ENCODE data around the gene DLG3.

Gene DLG3

DNA sequence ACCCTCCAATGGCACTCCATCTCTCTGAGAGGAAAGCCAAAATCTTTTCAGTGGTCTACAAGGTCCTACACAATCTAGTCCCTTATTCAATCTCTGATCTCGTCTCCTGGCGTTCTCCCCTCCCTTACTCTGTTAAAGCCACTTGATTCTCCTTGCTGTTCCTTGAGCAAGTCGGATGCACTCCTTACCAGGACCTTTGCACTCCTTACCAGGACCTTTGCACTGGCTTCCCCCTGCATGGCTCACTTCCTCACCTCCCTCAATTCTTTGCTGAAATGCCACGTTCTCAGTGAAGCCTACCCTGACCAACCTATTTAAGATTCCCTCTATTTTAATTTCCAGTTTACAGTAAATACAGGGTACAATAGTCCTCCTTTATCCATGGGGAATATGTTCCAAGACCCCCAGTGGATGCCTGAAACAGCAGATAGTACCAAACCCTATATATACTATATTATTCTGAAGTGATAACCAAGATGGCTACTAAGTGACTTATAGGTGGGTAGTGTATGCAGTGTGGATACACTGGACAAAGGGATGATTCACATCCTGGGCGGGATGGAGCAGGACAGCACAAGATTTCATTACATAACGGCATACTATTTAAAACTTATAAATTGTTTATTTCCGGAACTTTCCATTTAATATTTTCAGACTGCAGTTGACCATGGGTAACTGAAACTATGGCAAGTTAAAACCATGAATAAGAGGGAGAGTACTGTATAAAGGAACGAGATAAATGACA lies 6.5 kb upstream of the DLG3 start:
- no peak for DNase-seq (ENCODE audit: low read depth)

DNA sequence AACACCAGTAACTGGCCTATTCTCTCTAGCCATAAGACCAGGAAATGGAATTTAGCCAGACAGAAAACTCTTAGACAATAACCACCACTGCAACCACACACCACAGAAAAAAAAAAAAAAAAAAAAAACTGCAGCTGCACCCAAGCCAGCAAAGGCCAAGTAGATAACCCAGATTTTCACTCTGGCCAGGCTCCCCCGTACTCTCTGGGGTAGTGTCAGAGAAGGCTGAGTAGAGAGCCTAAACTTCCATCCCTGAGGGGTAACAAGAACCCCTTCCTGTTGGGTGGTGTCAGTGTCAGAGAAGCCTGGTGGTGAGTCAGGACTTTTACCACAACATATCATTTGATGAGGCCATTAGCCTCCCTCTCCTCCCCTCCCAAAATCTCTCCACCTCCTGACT lies 5.6 kb upstream of the DLG3 start:
- no peak for DNase-seq (ENCODE audit: low read depth)

DNA sequence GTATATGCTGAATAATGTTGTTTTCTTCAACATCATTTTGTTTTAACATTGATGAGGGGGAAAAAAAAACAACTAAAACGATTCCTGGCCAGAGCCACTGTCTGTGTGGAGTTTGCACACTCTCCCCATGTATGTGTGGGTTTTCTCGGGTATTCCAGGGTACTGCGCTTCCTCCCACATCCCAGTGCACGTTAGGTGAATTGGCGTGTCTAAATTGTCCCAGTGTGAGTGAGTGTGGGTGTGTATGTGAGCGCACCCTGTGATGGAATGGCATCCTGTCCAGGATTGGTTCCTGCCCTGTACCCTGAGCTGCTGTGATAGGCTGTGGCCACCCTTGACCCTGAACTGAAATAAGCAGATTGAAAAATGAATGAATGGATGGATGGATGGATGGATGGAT lies 2.4 kb upstream of the DLG3 start:
- DNase-seq (ENCODE audit: low read depth): no peak

DNA sequence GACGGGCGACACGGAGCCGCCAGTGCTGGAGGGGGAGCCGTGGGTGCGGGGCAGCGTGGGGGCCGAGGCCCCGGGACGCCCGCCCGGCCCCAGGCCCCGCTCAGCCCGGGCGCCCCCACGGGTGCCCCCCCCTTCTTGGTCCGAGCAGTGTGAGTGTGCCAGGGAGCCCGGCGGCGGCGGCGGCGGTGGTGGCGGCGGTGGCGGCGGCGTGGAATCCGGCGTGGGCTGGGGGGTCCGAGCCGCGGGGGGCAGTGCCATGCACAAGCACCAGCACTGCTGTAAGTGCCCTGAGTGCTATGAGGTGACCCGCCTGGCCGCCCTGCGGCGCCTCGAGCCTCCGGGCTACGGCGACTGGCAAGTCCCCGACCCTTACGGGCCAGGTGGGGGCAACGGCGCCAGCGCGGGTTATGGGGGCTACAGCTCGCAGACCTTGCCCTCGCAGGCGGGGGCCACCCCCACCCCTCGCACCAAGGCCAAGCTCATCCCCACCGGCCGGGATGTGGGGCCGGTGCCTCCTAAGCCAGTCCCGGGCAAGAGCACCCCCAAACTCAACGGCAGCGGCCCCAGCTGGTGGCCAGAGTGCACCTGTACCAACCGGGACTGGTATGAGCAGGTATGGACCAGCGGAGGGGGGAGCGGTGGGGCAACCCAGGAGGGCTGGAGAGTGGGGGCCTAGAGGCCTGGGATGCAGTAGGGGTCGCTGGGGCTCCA lies 466 bp downstream of the DLG3 start:
- DNase-seq (ENCODE audit: low read depth): no peak

DNA sequence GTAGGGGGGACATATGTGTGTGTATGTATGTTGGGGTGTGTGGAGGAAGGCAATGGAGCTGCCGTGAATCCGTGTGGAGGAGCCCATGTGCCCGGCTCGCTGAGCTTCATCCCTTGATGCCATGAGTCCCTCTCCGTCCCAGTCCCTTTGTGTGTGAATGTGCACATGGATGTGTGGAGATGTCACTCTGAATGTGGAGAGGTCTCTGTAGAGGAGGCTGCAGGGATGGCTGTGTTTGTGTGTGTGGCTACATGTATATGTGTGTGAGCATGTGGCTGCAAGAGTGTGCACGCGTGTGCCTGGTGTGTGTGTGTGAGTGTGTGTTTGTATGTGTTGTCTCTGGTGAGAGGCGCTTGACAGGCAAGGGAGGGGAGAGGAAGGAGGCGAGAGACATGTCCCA lies 1.3 kb downstream of the DLG3 start:
- DNase-seq (ENCODE audit: low read depth): no peak

DNA sequence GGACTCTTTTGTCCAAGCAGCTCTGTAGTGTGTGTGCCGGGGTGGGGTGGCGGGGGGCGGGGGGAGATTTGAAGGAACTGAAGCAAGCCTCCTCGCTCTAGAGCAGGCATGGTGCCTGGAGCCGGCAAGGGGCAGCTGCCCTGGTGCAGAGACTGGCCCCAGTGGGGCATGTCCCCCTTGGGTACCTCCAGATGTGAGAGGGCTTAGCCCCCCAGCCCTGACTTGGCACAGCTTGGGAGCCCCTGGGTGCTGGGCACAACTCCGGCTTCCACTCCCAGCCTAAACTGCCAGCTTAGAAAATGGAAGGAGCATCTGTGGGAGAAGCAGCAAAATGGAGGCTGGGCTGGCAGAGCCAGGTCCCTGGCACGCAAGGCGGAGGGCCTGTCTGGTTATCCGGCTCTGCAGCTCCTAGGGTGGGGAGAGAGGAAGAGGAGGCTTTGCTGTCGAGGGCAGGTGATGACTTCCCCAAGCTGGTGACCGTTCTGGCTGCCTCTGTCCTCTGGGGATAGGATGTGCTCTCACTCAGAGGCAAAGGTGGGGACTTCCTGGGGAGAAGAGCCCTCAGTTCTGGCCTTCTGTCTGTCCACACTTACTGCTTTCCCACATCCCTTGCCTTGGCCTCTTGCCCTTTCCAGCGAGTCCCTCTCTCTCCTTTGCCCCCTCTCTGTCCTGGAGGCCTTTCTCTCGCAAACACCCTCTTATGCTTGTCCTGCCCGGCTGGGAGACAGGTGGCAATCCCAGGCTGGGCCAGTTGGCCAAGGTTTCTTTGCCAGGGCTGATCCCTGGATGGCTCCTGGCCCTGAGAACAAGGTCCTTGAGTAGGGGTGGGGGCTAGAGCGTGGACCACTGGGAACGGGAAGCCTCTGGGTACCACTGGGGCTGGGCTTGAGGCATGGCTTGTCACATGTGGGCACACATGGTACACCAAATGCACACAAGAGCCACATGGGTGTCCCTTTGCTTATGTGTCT lies 2.0 kb downstream of the DLG3 start:
- DNase-seq (ENCODE audit: low read depth): no peak

DNA sequence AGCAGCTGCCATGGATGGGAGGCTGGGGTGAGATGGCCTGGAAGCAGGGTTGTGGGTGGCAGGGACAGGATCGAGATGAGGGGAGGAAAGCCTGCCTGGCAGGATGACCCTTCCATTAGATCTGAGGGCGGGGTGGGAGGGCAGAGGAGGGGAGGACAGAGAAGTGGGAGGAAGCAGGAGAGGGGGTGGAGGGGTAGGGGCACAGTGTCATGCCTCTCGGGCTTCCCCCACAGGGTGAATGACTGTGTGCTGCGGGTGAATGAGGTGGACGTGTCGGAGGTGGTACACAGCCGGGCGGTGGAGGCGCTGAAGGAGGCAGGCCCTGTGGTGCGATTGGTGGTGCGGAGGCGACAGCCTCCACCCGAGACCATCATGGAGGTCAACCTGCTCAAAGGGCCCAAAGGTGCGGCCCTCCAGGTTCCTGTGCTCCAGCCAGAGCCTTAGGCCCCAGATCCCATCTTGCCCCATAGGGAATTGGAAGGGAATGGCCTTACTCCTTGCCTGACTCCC lies 4.9 kb downstream of the DLG3 start:
- DNase-seq (ENCODE audit: low read depth): no peak

DNA sequence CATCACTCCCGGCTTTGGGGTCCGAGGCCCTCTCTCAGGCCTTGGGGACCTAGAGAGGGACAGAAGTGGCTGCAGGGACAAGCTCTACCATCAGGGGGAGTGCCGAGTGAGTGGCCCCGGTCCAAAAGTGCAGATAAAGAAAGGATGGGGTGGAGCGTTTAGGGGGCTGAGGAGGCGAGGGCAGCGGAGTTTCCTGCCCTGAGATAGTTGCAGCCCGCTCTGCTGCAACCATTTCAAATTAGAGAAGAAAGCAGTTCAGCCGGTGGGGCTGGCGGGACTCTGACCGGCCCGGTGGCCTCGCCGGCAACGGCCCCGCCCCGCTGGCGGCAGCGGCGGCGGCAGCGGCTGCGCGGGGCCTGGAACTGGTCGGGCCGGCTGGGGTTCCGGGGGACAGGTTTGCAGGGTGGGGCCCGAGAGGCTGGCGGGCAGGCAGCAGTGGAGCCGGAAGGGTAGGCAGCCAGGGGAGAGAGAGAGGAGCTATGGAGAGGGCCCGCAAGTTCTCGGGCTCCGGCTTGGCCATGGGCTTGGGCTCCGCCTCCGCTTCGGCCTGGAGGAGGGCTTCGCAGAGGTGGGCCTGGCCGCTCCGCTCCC lies 7.6 kb downstream of the DLG3 start:
- DNase-seq (ENCODE audit: low read depth): no peak

DNA sequence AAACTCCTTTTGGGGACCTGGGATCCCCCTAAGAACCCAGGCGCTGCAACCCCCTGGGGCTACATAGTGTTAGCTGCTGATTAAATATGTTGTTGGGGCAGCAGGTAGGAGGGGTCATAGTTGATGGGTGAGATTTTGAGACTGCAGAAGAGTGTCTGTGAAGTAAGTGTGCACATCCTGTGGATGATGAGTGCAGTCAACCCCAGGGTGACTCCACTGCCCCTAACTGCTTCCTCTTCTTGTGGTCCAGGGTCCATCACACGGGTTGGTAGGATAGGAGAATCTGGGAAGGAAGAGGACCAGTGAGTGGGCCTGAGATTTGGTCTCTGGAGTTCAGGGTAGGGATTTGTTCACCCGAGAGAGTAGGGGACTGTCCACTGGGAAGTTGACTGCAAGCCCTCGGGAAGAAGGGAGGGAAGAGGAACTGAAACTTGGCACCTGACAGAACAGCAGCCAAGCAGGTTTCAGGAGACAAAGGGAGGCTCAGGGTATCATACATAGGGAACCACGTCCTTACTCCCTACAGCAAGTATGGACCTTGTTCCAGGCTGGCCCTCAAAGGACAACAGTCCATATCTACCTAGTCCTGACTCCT lies 8.5 kb downstream of the DLG3 start:
- DNase-seq (ENCODE audit: low read depth): no peak

DNA sequence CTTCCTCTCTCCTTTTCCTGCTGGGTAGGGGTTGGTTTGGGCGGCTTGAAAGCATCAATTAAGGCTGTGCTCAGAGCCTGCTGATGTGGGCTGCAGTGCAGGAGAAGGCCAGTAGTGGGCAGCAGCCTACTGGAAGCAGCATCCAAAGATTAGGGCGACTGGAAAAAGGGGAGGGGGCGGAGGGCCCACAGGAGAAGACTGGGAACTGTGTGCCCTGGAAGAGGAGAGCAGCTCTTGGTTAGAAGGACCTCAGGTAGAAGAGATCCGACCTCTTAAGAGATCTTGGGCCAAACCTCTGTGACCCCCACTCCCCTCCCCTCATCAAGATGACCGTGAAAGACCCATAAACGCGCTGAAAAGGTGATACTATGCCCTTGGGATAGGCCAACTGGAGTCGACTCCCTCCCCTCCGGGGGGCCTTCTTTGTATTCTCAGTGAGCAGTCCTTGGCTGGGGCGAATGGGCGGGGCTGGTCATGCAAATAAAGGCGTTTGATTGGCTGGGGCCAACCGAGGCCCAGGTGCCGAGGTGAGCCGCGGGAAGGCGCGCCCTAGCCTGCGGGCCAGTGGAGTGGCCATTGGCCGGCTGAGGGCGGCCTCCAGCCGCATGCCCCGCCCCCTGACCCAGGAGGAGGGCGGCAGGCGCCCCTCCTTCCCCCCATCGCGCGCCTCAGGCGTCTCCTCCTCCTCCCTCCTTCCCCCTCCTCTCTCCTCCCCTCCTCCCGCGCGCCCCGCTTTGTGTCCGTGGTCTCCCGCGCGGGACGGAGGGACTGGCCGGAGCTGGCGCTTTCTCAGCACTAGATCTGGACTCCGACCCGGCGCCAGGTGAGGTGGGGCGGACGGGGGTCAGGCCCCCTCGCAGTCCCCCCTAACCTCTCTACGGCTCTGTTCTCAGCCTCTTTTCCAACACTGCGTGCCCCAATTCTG lies 10.1 kb downstream of the DLG3 start:
- DNase-seq (ENCODE audit: low read depth): no peak

DNA sequence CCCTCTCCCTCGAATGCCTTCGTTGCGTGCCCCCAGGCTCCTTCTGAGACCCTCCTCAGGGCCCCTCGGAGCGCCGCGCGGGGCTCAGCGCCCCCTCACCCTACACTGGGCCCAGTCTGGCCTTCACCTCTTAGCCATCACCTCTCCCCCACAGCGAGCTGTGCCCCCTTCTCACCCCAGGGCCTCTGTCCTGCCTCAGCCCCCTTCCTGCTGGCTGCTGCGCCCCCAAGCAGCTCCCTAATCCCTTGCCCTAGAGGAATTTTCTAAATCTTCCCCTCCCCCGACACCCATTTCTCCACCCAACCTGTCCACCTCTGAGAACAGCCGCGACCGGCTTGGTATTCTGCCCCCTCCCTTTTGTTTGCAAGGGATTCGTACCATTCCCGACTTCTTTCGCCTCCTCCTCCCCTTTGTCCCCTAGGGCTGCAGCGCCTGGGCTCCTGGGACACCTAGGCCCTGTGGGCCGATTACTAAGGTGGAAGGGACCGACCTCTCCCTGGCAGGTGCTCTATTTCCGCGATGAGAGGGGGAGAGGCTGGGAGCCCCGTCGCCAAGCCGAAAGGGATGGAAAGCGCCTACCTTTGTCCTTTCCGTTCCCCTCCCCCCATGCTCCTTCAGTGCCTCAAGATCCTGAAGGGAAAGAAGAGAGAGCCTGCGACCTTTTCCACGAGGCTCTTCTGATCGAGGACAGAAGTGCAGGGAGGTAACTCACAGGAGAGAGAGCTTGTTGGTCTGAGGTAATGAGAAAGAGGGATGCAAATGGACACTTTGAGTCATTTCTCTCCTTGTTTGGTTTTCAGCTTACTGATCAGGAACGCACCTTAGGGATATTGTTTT lies 10.9 kb downstream of the DLG3 start:
- DNase-seq (ENCODE audit: low read depth): no peak

DNA sequence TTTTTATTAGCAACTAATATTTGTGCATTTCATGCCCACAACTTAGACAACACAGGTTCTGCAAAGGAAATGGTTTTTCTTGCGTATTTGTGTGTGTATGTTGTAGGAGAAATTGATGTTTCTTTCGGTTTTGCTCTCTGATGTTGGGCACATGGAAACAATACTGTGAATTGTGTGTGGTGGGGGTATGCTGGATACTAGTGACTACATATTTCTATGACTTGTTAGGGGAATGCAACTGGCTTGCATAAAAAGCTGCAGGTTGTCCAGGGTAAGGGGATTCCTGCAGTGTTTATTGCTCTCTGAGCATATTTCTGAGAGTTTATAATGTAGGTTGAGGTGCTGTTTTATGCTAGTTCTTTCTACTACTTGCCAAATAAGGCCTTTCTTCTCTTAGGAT lies 11.6 kb downstream of the DLG3 start:
- DNase-seq (ENCODE audit: low read depth): no peak

DNA sequence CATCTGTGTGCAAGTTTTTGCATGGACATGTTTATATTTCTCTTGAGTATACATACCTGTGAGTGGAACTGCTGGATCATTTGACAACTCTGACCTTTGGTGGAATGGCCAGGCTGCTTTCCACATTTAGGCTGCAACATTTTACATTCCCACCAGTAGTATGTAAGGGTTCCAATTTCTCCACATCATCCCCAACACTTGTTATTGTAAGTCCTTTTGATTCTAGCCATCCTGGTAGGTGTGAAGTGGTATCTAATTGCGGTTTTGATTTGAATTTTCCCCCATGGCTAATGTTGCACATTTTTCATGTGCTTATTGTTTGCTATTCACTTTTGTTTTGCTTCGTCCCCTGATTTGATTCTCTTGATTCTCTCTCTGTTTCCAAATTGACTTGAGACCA lies 16.4 kb downstream of the DLG3 start:
- no peak for DNase-seq (ENCODE audit: low read depth)

DNA sequence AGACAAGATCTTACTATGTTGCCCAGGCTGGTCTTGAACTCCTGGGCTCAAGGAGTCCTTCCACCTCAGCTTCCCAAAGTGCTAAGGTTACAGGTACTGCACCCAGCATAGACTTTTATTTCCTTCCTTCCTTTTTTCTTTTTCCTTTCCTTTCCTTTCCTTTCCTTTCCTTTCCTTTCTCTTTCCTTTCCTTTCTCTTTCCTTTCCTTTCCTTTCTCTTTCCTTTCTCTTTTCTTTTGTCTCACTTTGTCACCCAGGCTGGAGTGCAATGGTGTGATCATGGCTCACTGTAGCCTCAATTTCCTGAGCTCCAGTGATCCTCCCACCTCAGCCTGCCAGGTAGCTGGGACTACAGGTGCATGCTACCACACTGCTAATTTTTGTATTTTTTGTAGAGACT lies 19.4 kb downstream of the DLG3 start:
- no peak for DNase-seq (ENCODE audit: low read depth)

DNA sequence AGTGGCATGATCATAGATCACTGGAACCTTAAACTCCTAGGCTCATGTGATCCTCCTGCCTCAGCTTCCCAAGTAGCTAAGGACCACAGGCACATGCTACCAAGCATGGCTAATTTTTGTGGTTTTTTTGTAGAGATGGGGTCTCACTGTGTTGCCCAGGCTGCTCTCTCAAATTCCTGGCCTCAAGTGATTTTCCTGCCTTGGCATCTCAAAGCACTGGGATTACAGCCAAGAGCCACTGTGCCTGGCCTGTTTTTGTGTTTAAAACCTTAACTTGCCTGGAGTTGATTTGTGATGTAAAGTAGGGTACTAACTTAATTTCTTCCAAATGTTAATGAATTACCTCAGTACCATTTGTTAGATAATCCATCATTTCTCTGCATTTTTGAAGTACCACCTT lies 22.3 kb downstream of the DLG3 start:
- DNase-seq (ENCODE audit: low read depth): no peak

DNA sequence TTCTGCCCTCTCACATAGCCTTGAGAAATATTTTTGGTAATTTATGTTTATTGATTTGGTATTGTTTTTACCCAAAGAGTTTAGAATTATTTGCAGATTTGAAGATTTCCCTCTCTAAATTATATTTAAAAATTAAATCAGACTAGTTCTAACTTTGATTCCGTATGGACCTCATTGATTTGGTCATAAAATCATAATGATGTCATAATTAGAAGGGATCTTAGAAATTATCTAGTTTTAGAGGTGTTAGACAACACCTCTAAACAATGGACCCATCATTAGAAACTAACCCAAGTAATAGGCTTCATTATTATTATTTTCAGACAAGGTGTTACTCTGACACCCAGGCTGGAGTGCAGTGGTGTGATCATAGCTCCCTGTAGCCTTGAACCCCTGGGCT lies 24.1 kb downstream of the DLG3 start:
- no peak for DNase-seq (ENCODE audit: low read depth)

DNA sequence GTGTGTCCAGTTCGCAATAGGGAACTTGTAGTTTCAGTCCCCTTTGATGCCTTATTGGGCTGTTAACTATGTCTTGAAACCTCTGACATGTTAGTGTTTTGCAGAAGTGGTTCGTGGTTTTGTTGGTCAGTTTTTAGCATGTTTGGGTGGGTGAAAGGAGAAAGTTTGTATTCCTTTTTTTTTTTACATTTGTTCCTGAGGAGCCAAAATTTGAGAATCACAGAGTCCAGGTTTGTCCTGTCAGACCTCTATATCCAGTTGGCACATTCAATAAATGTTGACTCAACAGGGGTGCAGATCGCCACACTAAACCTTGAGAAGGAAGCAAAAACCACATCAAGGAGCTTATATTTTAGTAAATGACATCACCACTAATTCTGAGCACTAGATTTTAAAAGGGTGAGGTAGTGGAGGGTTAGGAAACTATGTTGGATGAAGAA lies 26.2 kb downstream of the DLG3 start:
- DNase-seq (ENCODE audit: low read depth): no peak

DNA sequence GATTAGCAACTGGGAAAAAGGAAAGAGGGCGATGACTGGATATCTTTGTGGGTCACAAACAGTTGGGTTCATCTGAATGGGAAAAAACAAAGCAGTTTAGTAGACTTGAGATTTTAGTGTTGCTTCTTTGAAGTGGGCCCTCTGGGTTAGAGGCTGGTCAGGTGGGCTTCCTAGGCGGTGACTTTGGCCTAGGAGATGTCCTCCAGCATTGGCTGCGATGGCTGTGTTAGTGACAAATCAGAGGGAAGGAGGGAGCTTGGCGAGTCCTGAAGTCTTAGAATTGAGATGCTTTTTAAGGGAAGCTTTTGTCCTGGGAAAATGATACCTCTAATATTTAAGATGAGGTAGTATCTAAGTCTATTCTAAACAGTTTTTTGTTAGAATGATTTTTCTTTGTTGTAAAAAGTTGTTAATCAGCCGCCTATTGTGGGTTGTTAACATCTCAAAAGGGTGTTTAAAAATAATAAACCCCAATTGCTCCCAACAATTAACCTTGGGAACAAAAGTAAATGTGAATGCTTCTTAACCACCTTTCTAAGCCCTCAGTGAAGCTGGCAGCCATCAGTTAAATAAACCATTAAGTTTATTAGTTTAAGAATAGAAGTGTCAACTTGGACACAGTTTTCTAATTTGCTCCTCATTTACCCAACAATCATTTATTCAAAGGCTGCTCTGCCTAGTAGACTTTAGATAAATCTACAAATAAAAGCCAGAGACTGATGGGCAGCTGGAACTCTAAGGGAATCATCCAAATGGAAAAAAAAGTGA lies 31.7 kb downstream of the DLG3 start:
- no peak for DNase-seq (ENCODE audit: low read depth)
